Stomach (tissue), 4 donors: ENCODE measurements around the gene SIK3.

ENCODE experiments used
- CTCF ChIP-seq, 7 experiments: fragments of 450-650 bp in 4 of 7; fragments of 200-600 bp in 3 of 7; sonication (generic) in 3 of 7; IDR thresholded peaks; one replicate each; pipeline ENCODE4 v1.5.1; 2016 to 2019; ENCODE audit warnings: antibody characterized with exemption in 7 of 7, control low read depth in 2 of 7, mild to moderate bottlenecking in 1 of 7
- EP300 ChIP-seq: sonication (generic); formaldehyde crosslinking; IDR thresholded peaks from one replicate; pipeline ENCODE4 v1.6.1; 2017; ENCODE audit warnings: antibody characterized with exemption
- POLR2A ChIP-seq, 4 donors: fragments of 450-650 bp; IDR thresholded peaks; one replicate each; pipeline ENCODE4 v1.6.1; 2016; ENCODE audit warnings: antibody characterized with exemption in 4 of 4, control low read depth in 2 of 4, mild to moderate bottlenecking in 1 of 4, moderate library complexity in 1 of 4

DNA sequence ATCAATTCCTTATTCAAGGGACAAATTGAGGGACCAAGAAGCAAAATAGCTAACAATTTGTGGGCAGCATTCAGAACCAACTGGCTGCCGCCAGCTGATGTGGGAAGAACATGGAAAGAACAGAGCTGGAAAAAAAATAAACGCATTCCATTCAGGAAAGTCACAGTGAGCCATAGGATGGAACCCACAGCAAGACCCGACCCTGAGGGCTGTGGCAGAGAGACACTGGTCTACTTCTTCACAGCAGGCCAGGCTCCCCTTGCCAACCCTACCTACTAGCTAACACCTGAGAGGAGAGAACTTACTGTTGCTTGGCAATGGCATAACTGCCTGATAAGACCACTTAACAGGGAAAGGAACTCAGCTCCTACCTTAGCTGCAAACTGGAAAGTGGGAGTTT, 137.3 kb downstream of the SIK3 start:
- TF ChIP-seq CTCF (IDR thresholded peaks at IDR 0.05) (no peak), EP300 (no peak), POLR2A (IDR thresholded peaks at IDR 0.05) (no peak)
